ENCODE data around the gene SHANK3. TPM values are rescaled to one million over a fixed set of nuclear protein-coding genes. Genes with fewer than 3 reads are reported as not detected.

The SHANK3 gene
- total RNA-seq, 5 donors from 2014 or later (not counting 1 experiment from before 2014, with no cell fraction given): 0.22 to 0.47 (median 0.28) TPM

- no peak overlapping the region for H3K27ac ChIP-seq (ENCODE audit: low read length)
- no peaks in the 10 kb centered on the region for H3K9me3 ChIP-seq
- Mint-ChIP-seq H3K4me3 (no peak overlapping the region), H3K9me3 (no peaks in the 10 kb centered on the region), H3K27ac (no peak overlapping the region), H3K36me3 (no peaks in the 10 kb centered on the region), H3K27me3 (peaks cover 0 to 3% of the 10 kb centered on the region in 2 donors), H3K4me1 (peaks cover 14 to 19% (median 15%) of the 10 kb centered on the region in 3 donors)
- no peak overlapping the region for H3K4me3 ChIP-seq (ENCODE audit: control insufficient read depth in 1 of 2, extremely low read depth in 1 of 2, low read length in 1 of 2)
- peaks cover 0 to 5% of the 10 kb centered on the region in 2 experiments for H3K4me1 ChIP-seq (ENCODE audit: control insufficient read depth in 1 of 2, extremely low read depth in 1 of 2, insufficient read depth in 2 of 2, low read length in 2 of 2)
- H3K36me3 ChIP-seq (ENCODE audit: control insufficient read depth in 2 of 2, extremely low read depth in 1 of 2, insufficient read depth in 1 of 2, low read length in 1 of 2): no peaks in the 10 kb centered on the region
- no peak for ATAC-seq (replicated peaks in 1 of 4)
- POLR2A ChIA-PET: no interaction called here
- DNase-seq: no peak
- WGBS (ENCODE audit: insufficient coverage): 67% methylated on average over 2 of the region's 7 CpGs
- CTCF ChIA-PET: no interaction called here
- H3K27me3 ChIP-seq (replicated peaks in 1 of 2; ENCODE audit: control insufficient read depth in 2 of 2, extremely low read depth in 1 of 2, insufficient read depth in 2 of 2, low read length in 1 of 2): peaks cover 0 to 26% of the 10 kb centered on the region in 2 experiments
These were observed 28.4 kb downstream of the SHANK3 start for GRCh38 chr22:50701076-50701419.

DNA sequence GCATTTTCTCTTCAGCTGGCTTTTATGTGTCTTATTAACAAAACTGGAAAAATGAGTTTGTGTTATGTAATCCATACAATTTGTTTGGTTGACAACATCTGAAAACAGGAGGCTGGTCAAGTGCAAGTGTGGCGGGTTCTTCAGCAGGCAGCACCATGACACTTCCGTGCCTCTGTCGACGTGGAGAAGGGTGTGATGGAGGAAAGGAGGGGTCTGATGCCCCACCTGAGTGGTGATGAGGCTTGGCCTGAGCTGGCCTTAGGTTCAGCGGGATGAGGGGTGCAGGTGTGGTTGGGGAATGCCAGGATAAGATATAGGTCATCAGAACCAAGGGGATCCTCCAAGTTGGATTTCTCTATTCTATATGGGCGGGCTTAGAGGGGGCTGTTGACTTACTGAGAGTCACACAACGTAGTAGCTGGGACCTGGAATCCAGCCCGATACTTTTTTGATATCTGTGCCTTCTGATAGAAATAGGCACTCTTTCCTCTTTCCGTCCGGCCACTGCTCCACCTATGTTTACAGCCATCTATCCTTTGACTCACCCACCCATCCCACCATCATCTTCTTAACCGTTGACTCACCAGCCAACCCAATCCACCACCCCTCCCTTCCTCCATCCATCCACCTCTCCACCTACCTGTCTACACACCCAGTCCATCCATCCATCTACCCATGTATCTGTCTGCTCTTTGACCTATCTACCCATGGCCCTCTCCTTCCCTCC lies 29.0 kb downstream of the SHANK3 start:
- Mint-ChIP-seq H3K27ac (no peak overlapping the region), H3K4me1 (peaks cover 14 to 19% (median 15%) of the 10 kb centered on the region in 3 donors), H3K4me3 (no peak overlapping the region), H3K27me3 (peaks cover 0 to 3% of the 10 kb centered on the region in 2 donors), H3K36me3 (no peaks in the 10 kb centered on the region), H3K9me3 (no peaks in the 10 kb centered on the region)
- H3K4me3 ChIP-seq (ENCODE audit: control insufficient read depth in 1 of 2, extremely low read depth in 1 of 2, low read length in 1 of 2): no peak overlapping the region
- no peaks in the 10 kb centered on the region for H3K36me3 ChIP-seq (ENCODE audit: control insufficient read depth in 2 of 2, extremely low read depth in 1 of 2, insufficient read depth in 1 of 2, low read length in 1 of 2)
- H3K27me3 ChIP-seq (replicated peaks in 1 of 2; ENCODE audit: control insufficient read depth in 2 of 2, extremely low read depth in 1 of 2, insufficient read depth in 2 of 2, low read length in 1 of 2): peaks cover 0 to 28% of the 10 kb centered on the region in 2 experiments
- POLR2A ChIA-PET: no interaction called here
- peaks cover 0 to 5% of the 10 kb centered on the region in 2 experiments for H3K4me1 ChIP-seq (ENCODE audit: control insufficient read depth in 1 of 2, extremely low read depth in 1 of 2, insufficient read depth in 2 of 2, low read length in 2 of 2)
- no peak overlapping the region for H3K27ac ChIP-seq (ENCODE audit: low read length)
- no peaks in the 10 kb centered on the region for H3K9me3 ChIP-seq
- WGBS (ENCODE audit: insufficient coverage): 89% methylated on average over 10 of the region's 11 CpGs
- no peak for ATAC-seq (replicated peaks in 1 of 4)
- DNase-seq: no peak
- CTCF ChIA-PET: no interaction called here

DNA sequence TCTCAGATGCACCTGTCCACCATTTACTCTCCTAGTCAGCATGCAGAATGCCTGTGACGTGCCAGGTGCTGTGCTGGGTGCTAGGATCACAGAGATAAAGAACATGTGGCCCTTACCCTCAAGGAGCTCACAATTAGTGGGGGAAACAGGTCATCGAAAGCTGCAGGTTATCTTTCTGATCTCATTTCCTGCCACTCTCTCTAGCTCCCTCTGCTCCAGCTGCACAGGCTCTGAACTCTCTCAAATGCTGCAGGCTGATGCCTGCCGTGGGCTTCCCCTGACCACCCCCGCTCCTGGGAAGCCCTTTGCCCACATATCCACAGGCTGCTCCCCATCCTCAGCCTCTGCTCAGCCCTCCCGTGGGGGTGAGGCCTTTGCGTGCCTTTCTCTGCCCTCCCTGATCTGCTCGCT lies 29.6 kb downstream of the SHANK3 start:
- no peaks in the 10 kb centered on the region for H3K36me3 ChIP-seq (ENCODE audit: control insufficient read depth in 2 of 2, extremely low read depth in 1 of 2, insufficient read depth in 1 of 2, low read length in 1 of 2)
- H3K4me3 ChIP-seq (ENCODE audit: control insufficient read depth in 1 of 2, extremely low read depth in 1 of 2, low read length in 1 of 2): no peak overlapping the region
- DNase-seq: peak in 1 of 35 experiments; percentile 11
- Mint-ChIP-seq H3K4me1 (peaks cover 14 to 19% (median 15%) of the 10 kb centered on the region in 3 donors), H3K27me3 (peaks cover 0 to 3% of the 10 kb centered on the region in 2 donors), H3K27ac (no peak overlapping the region), H3K4me3 (peak overlapping the region in 1 of 3 donors; percentile 46), H3K9me3 (no peaks in the 10 kb centered on the region), H3K36me3 (no peaks in the 10 kb centered on the region)
- WGBS (ENCODE audit: insufficient coverage): 30% methylated on average over 3 of the region's 7 CpGs
- peaks cover 0 to 23% of the 10 kb centered on the region in 2 experiments for H3K27me3 ChIP-seq (replicated peaks in 1 of 2; ENCODE audit: control insufficient read depth in 2 of 2, extremely low read depth in 1 of 2, insufficient read depth in 2 of 2, low read length in 1 of 2)
- peaks cover 0 to 5% of the 10 kb centered on the region in 2 experiments for H3K4me1 ChIP-seq (ENCODE audit: control insufficient read depth in 1 of 2, extremely low read depth in 1 of 2, insufficient read depth in 2 of 2, low read length in 2 of 2)
- POLR2A ChIA-PET: no interaction called here
- peak in 3 of 4 experiments; percentile 27 to 40 (median 27) for ATAC-seq (replicated peaks in 1 of 4)
- CTCF ChIA-PET: no interaction called here
- H3K9me3 ChIP-seq: no peaks in the 10 kb centered on the region
- H3K27ac ChIP-seq (ENCODE audit: low read length): no peak overlapping the region

DNA sequence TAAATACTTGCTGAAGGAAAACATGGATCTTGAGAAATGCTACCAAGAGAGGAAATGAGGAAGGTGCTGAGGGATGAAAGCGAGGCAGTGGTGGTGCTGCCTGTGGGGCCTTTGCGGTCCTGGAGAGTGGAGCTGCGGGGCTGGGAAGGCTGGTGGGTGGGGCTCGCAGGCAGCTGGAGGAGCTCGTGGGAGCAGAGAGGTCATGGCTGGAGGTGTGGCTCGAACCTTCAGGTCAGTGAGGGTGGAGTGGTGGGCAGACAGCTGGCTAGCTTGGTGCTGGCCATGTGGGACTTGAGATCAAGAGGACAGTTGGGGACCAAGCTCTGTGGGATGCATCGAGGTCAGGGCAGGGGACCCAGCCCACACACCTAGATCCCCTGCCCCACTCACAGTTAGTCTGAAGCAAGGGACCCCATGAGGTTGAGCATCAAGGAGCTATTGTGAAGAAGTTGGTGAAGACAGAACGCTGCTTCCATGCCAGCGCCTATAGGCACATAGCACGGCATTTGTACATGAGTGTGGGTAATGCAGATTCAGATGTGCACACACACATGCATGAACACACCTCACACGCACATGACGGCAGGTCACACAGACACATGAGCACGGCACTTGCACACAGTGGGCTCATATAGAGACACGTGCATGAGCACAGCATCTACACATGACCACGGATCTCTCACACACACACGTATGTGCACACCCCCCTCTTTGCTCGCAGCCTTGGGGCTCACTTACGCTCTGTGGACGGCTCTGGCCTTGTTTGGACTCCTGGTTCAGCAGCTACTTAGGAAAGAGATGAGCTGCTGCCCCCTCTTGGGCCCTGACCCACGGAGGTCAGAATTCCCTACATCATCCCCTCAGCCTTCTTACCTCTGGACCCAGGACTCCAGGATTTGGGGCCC lies 30.4 kb downstream of the SHANK3 start:
- Mint-ChIP-seq H3K4me3 (peak overlapping the region in 1 of 3 donors; percentile 46), H3K36me3 (no peaks in the 10 kb centered on the region), H3K27me3 (peaks cover 0 to 6% of the 10 kb centered on the region in 2 donors), H3K4me1 (peaks cover 14 to 19% (median 15%) of the 10 kb centered on the region in 3 donors), H3K27ac (no peak overlapping the region), H3K9me3 (no peaks in the 10 kb centered on the region)
- Histone ChIP-seq H3K4me3 (ENCODE audit: control insufficient read depth in 1 of 2, extremely low read depth in 1 of 2, low read length in 1 of 2) (no peak overlapping the region), H3K27ac (ENCODE audit: low read length) (no peak overlapping the region), H3K4me1 (ENCODE audit: control insufficient read depth in 1 of 2, extremely low read depth in 1 of 2, insufficient read depth in 2 of 2, low read length in 2 of 2) (peaks cover 0 to 5% of the 10 kb centered on the region in 2 experiments), H3K27me3 (replicated peaks in 1 of 2; ENCODE audit: control insufficient read depth in 2 of 2, extremely low read depth in 1 of 2, insufficient read depth in 2 of 2, low read length in 1 of 2) (peaks cover 0 to 19% of the 10 kb centered on the region in 2 experiments), H3K9me3 (no peaks in the 10 kb centered on the region), H3K36me3 (ENCODE audit: control insufficient read depth in 2 of 2, extremely low read depth in 1 of 2, insufficient read depth in 1 of 2, low read length in 1 of 2) (no peaks in the 10 kb centered on the region)
- WGBS (ENCODE audit: insufficient coverage): 75% methylated on average over 12 of the region's 20 CpGs
- DNase-seq: no peak
- ChIA-PET POLR2A (no interaction called here), CTCF (no interaction called here)
- no peak for ATAC-seq (replicated peaks in 1 of 4)

GRCh38 chr22:50703726-50704509 lies 31.3 kb downstream of the SHANK3 start:
- DNase-seq (no peak), ATAC-seq (replicated peaks in 1 of 4) (no peak)
- H3K27me3 Mint-ChIP-seq: peaks cover 0 to 6% of the 10 kb centered on the region in 2 donors
- H3K36me3 ChIP-seq (ENCODE audit: control insufficient read depth in 2 of 2, extremely low read depth in 1 of 2, insufficient read depth in 1 of 2, low read length in 1 of 2): no peaks in the 10 kb centered on the region
- no peaks in the 10 kb centered on the region for H3K9me3 ChIP-seq
- H3K4me1 Mint-ChIP-seq: peaks cover 14 to 19% (median 15%) of the 10 kb centered on the region in 3 donors
- ChIA-PET POLR2A (no interaction called here), CTCF (no interaction called here)
- no peak overlapping the region for H3K27ac ChIP-seq (ENCODE audit: low read length)
- H3K36me3 Mint-ChIP-seq: no peaks in the 10 kb centered on the region
- H3K27ac Mint-ChIP-seq: no peak overlapping the region
- H3K4me3 Mint-ChIP-seq: no peak overlapping the region
- no peak overlapping the region for H3K4me3 ChIP-seq (ENCODE audit: control insufficient read depth in 1 of 2, extremely low read depth in 1 of 2, low read length in 1 of 2)
- H3K4me1 ChIP-seq (ENCODE audit: control insufficient read depth in 1 of 2, extremely low read depth in 1 of 2, insufficient read depth in 2 of 2, low read length in 2 of 2): peaks cover 0 to 5% of the 10 kb centered on the region in 2 experiments
- peaks cover 0 to 21% of the 10 kb centered on the region in 2 experiments for H3K27me3 ChIP-seq (replicated peaks in 1 of 2; ENCODE audit: control insufficient read depth in 2 of 2, extremely low read depth in 1 of 2, insufficient read depth in 2 of 2, low read length in 1 of 2)
- H3K9me3 Mint-ChIP-seq: no peaks in the 10 kb centered on the region
- 85% methylated on average over 15 of the region's 36 CpGs for WGBS (ENCODE audit: insufficient coverage)
